Activated CD8-positive, alpha-beta memory T cell treated with anti-CD3 and anti-CD28 coated beads for 36 hours (primary cell): ENCODE measurements around the gene MYLK. TPM values are rescaled to one million over a fixed set of nuclear protein-coding genes. Genes with fewer than 3 reads are reported as not detected.
"Not testable (repeated sequence)": the region's sequence is repeated elsewhere in the genome, so short reads cannot be mapped to it uniquely, and the experiment has no call there.

ENCODE experiments used
- CTCF ChIA-PET: fragments of 350-600 bp; sonication (Branson Sonifier 250); formaldehyde crosslinking; loops from one replicate; lab custom pipeline; 2021; ENCODE audit warnings: antibody characterized with exemption; lab: Charles Lee
- POLR2A ChIA-PET: fragments of 350-600 bp; sonication (Branson Sonifier 250); formaldehyde crosslinking; loops from one replicate; lab custom pipeline; 2021; ENCODE audit warnings: antibody characterized with exemption; lab: Charles Lee
- total RNA-seq, 2 experiments: library from RNA; stranded (reverse); gene quantifications; one replicate each; pipeline ENCODE4 v1.2.3, GENCODE V29; 2021

The MYLK gene
- total RNA-seq, 2 experiments from 2014 or later = not detected

GRCh38 chr3:123738522-123738921 lies 145.6 kb downstream of the MYLK start:
- POLR2A ChIA-PET = interaction anchor here (0.6 kb wide), 1 partner anchor 85 kb away, joined by 3 read pairs; no protein-coding TSS in a partner anchor
- CTCF ChIA-PET = not testable (repeated sequence)

GRCh38 chr3:123737168-123737567 lies 147.0 kb downstream of the MYLK start:
- POLR2A ChIA-PET = no interaction called here
- CTCF ChIA-PET = no interaction called here

DNA sequence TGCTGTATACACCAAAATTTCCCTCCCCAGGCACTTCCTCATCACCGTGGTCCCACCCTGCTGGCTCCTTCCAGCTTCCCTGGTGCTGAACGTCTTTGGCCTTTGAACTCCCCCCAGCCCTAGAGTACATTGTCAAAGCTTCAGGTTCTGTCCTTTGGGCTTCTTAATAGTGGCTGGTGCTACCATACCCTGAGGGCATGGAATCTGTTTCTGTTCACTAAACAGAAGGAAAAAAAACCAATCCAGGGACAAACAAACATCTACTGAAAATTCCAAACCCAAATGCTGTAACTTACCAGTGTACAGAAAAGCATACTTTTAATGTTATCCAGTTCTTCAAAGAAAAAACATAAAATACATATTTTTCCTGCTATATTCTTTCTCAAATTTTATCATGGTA lies 148.7 kb downstream of the MYLK start:
- ChIA-PET POLR2A (no interaction called here), CTCF (no interaction called here)

- CTCF ChIA-PET = interaction anchor here (1.5 kb wide), 1 partner anchor 11 kb away, joined by 3 read pairs; no protein-coding TSS in a partner anchor
- POLR2A ChIA-PET = no interaction called here
Observed at GRCh38 chr3:123734527-123734902, 149.6 kb downstream of the MYLK start.

- CTCF ChIA-PET = interaction anchor here (1.5 kb wide), 1 partner anchor 10 kb away, joined by 3 read pairs; no protein-coding TSS in a partner anchor
- POLR2A ChIA-PET = no interaction called here
Observed at GRCh38 chr3:123733805-123734526, 150.2 kb downstream of the MYLK start.

- POLR2A ChIA-PET = no interaction called here
- CTCF ChIA-PET = no interaction called here
Observed at GRCh38 chr3:123733341-123733740, 150.8 kb downstream of the MYLK start.

DNA sequence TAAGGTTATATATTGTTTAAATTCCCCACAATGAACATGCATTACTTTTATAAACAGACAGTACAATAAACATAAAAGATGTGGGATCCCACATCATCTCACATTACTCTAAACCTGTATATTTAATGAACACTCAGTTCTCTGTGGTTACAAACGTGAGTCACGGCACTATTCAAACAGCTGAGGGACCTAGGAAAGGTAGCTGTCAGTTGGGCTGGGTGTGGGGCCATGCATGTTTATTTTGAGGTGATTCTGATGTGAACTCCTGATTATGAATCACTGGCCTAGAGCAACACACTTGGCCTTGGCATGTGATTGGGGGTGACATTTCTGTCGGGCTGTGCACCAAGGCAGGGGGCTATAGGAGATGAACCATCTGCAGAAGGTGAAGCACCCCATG lies 151.7 kb downstream of the MYLK start:
- ChIA-PET POLR2A (no interaction called here), CTCF (no interaction called here)

GRCh38 chr3:123730829-123731228 lies 153.3 kb downstream of the MYLK start:
- POLR2A ChIA-PET = no interaction called here

DNA sequence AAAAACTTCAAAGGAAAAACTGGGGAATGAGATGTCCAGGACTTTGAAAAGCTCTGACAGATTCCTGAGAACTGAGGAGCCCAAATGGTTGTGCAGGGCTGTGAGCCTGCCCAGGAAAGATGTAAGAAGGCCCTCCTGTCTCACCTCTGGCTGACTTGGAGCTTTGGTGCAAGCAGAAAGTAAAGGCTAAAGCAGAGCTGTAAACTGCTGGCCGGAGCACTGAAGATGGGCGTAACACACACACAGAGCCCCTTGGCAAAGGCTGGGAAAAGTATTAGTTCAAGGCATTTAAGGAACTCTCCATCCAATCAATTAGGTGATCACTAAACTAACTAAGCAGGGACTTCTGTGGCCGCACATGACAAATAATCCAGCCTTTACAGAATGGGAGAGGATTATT lies 155.1 kb downstream of the MYLK start:
- POLR2A ChIA-PET = no interaction called here
- CTCF ChIA-PET = interaction anchor here (1.3 kb wide), 1 partner anchor 86 kb away, joined by 4 read pairs; no protein-coding TSS in a partner anchor

More at GRCh38 chr3:123730829-123731228, 153.3 kb downstream of the MYLK start:
- CTCF ChIA-PET = no interaction called here

DNA sequence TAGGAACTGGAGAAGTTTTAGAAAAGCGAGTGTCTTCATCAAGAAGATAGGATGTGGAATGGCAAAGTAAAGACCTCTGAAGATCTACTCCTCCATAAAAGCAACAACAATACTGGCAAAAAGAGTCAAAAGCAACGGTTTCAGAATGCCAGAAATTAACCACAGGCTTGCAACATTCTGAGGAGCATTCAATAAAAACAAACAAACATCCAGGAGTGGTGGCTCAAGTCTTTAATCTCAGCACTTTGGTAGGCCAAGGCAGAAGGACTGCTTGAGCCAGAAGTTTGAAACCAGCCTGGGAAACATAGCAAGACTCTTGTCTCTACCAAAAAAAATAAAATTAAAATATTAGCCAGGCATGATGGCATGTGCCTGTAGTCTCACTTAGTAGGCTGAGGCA lies 156.1 kb downstream of the MYLK start:
- POLR2A ChIA-PET = no interaction called here
- CTCF ChIA-PET = interaction anchor here (1.3 kb wide), 1 partner anchor 85 kb away, joined by 4 read pairs; no protein-coding TSS in a partner anchor

GRCh38 chr3:123725652-123726400 lies 158.3 kb downstream of the MYLK start:
- POLR2A ChIA-PET = no interaction called here
- CTCF ChIA-PET = no interaction called here

- ChIA-PET CTCF (interaction anchor here (0.6 to 1.3 kb wide), 7 partner anchors 9 to 82 kb away, joined by 3 to 4 read pairs (median 3); no protein-coding TSS in a partner anchor), POLR2A (no interaction called here)
Observed at GRCh38 chr3:123724306-123724705, 159.8 kb downstream of the MYLK start.

GRCh38 chr3:123723522-123724168 lies 160.5 kb downstream of the MYLK start:
- ChIA-PET CTCF (interaction anchor here (0.6 to 1.3 kb wide), 6 partner anchors 9 to 82 kb away, joined by 3 to 4 read pairs (median 4); no protein-coding TSS in a partner anchor), POLR2A (no interaction called here)

GRCh38 chr3:123723070-123723469 lies 161.1 kb downstream of the MYLK start:
- ChIA-PET CTCF (interaction anchor here (1.0 to 1.3 kb wide), 4 partner anchors 8 to 76 kb away, joined by 3 to 4 read pairs (median 4); no protein-coding TSS in a partner anchor), POLR2A (no interaction called here)

DNA sequence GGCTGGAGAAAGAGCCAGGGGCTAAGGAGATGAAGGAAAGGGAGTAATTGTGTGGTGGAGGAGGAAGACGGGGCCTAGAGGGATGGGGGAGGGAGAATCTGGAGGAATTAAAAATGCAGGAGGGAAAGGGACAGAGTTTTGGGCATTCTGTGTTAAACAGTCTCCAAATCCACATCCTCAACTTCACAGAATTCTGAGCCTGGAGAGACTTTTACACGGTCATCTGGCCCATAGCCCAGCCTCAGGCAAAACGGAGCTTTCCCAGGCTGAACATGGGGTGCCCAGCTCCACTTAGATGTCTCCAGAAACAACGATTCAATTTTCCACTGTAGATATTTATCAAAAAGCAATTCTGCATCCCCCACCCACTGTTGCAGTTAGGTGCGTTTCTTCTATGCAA lies 161.7 kb downstream of the MYLK start:
- ChIA-PET CTCF (no interaction called here), POLR2A (no interaction called here)

DNA sequence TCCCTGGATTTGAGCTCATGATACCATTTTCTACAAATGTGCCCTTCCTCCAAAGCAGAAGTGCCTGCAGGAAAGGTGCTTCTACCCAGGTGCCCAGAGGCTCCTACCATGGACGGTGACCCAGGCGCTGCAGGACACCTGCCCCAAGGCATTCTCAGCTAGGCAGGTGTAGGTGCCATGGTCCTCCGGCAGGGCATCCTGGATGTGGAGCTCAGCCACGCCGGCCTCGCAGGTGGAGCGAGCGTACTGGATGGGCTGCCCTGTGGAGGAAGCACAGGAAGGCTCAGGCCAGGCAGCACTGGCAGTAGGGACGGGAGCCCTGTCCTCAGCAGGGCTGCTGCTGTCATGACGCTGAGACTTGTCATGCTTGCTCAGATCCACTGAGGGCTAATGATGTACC lies 162.1 kb downstream of the MYLK start:
- ChIA-PET CTCF (no interaction called here), POLR2A (no interaction called here)

GRCh38 chr3:123721095-123721689 lies 162.9 kb downstream of the MYLK start:
- POLR2A ChIA-PET, CTCF ChIA-PET: not testable (repeated sequence)

GRCh38 chr3:123720638-123721037 lies 163.5 kb downstream of the MYLK start:
- ChIA-PET CTCF (no interaction called here), POLR2A (no interaction called here)

GRCh38 chr3:123719862-123720453 lies 164.2 kb downstream of the MYLK start:
- CTCF ChIA-PET = no interaction called here
- POLR2A ChIA-PET = no interaction called here
